ENCODE data around the gene OPCML. TPM values are rescaled to one million over a fixed set of nuclear protein-coding genes. Genes with fewer than 3 reads are reported as not detected.

Gene OPCML
- total and polyA plus RNA-seq, 2 of the 13 experiments (the other 11 are each of a cell fraction or from before 2014, with no cell fraction given): not detected

DNA sequence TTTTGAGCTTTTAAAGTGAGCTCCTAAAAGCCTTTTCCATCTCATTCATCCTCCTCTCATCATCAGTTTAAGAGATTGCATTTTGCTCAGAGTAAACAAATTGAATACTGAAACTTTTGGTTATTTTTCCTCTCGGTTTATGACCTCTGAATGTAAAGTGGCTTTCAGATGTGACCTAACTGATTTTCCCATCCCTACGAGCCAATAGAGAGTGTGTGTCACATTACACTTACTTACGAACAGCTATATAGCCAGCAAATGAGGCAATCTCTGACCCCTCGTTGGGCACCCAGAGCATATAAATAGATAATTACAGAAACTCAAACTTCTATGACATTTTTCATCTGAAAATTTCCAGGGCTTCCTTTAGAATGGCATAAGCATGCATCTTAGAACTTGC is 317.7 kb downstream of the OPCML start:
- H4K20me1 ChIP-seq (ENCODE audit: insufficient read depth, low read length): no peaks in the 10 kb centered on the region
- ATAC-seq (no peak), FAIRE-seq (no peak), DNase-seq (ENCODE audit: low spot score) (no peak)
- no peak overlapping the region for H3K4me2 ChIP-seq (ENCODE audit: low read depth, low read length)
- no TSS peak for BruUV-seq (replicated peaks)
- intact Hi-C loops (cut with micrococcal nuclease; ENCODE audit: unreplicated experiment): no loop called here
- H3K27me3 ChIP-seq (ENCODE audit: control insufficient read depth in 1 of 2, insufficient read depth in 2 of 2, low read length in 2 of 2): peaks cover 3 to 7% of the 10 kb centered on the region in 2 experiments; a peak in 3 of 5 replicates
- no peaks in the 10 kb centered on the region for H3K36me3 ChIP-seq (replicated peaks in 1 of 2; ENCODE audit: control insufficient read depth in 1 of 2, insufficient read depth in 2 of 2, low read length in 2 of 2)
- POLR2A ChIA-PET: no interaction called here
- H3K4me1 ChIP-seq (ENCODE audit: insufficient read depth, low read length): no peaks in the 10 kb centered on the region
- CTCF ChIA-PET (ENCODE audit: low intra/inter-chr PET ratio, low total read pairs): no interaction called here
- no peak overlapping the region for H3K4me3 ChIP-seq (replicated peaks in 1 of 3; ENCODE audit: insufficient read depth in 1 of 3, low read depth in 2 of 3, low read length in 3 of 3)
- H3K27ac ChIP-seq (ENCODE audit: extremely low read length, insufficient read depth, low read length): no peak overlapping the region
- no peaks in the 10 kb centered on the region for H3K79me2 ChIP-seq (ENCODE audit: insufficient read depth, low read length)
- no peaks in the 10 kb centered on the region for H3K9me3 ChIP-seq (ENCODE audit: low read length)
- in situ Hi-C loops (cut with HindIII; ENCODE audit: extremely low pct_ligation_motif_present, low pct_unique_long_range_greater_than_20kb): no loop called here
- no peak overlapping the region for H3K9ac ChIP-seq (ENCODE audit: insufficient read depth, low read depth, low read length)
- H2AFZ ChIP-seq (ENCODE audit: low read length): no peak overlapping the region
- 2% methylated on average over 4 of the region's 4 CpGs for WGBS (ENCODE audit: low lambda C conversion rate)
- TF ChIP-seq ZFP41 (CRISPR knock-in tag; IDR thresholded peaks at IDR 0.05; ENCODE audit: borderline replicate concordance) (no peak), TMF1 (CRISPR knock-in tag; IDR thresholded peaks at IDR 0.05; ENCODE audit: low read depth) (no peak), SOX6 (IDR thresholded peaks at IDR 0.05) (no peak), SOX6 (CRISPR knock-in tag; IDR thresholded peaks at IDR 0.05) (no peak), ATF3 (CRISPR knock-in tag; IDR thresholded peaks at IDR 0.05) (no peak), ZNF672 (CRISPR knock-in tag; IDR thresholded peaks at IDR 0.05) (no peak), KLF16 (CRISPR knock-in tag; IDR thresholded peaks at IDR 0.05) (no peak), CEBPZ (IDR thresholded peaks at IDR 0.05; ENCODE audit: low read length) (no peak), NPAS2 (CRISPR knock-in tag; IDR thresholded peaks at IDR 0.05; ENCODE audit: borderline replicate concordance) (no peak), ZNF841 (CRISPR knock-in tag; IDR thresholded peaks at IDR 0.05; ENCODE audit: borderline replicate concordance) (no peak), HCFC1 (IDR thresholded peaks at IDR 0.05; ENCODE audit: low read depth, low read length) (no peak), ZNF703 (CRISPR knock-in tag; IDR thresholded peaks at IDR 0.05; ENCODE audit: borderline replicate concordance) (no peak), HBP1 (CRISPR knock-in tag; IDR thresholded peaks at IDR 0.05; ENCODE audit: low read depth) (no peak)
- TF ChIP-seq, protein P1, sequence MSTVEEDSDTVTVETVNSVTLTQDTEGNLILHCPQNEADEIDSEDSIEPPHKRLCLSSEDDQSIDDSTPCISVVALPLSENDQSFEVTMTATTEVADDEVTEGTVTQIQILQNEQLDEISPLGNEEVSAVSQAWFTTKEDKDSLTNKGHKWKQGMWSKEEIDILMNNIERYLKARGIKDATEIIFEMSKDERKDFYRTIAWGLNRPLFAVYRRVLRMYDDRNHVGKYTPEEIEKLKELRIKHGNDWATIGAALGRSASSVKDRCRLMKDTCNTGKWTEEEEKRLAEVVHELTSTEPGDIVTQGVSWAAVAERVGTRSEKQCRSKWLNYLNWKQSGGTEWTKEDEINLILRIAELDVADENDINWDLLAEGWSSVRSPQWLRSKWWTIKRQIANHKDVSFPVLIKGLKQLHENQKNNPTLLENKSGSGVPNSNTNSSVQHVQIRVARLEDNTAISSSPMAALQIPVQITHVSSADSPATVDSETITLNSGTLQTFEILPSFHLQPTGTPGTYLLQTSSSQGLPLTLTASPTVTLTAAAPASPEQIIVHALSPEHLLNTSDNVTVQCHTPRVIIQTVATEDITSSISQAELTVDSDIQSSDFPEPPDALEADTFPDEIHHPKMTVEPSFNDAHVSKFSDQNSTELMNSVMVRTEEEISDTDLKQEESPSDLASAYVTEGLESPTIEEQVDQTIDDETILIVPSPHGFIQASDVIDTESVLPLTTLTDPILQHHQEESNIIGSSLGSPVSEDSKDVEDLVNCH (CRISPR knock-in tag; IDR thresholded peaks at IDR 0.05): no peak

Data from HepG2 (cell line).